Posterior vena cava (tissue), 2 donors: ENCODE data around the gene FBXO24. TPM values are rescaled to one million over a fixed set of nuclear protein-coding genes. Genes with fewer than 3 reads are reported as not detected.

ENCODE experiments used
- DNase-seq: peaks from one replicate; pipeline ENCODE4 v3.0.0-alpha.2; 2020; ENCODE audit warnings: low spot score
- intact Hi-C, 2 donors: fragments of 100-400 bp; cut with DNase I; formaldehyde crosslinking; loops; one replicate each; pipeline versions ENCODE4 v1.14.1 to v1.14.2; 2022 to 2023
- total RNA-seq, 2 donors: library from RNA; stranded (reverse); fragmentation: NEBNext Ultra II Directional; extraction: Animal tissue kit (Norgen Biotek cat#: 25700); gene quantifications; one replicate each; pipeline ENCODE4 v1.2.1, GENCODE V29; 2021
- donor health status: DM: yes; HTN: yes; CAD: no.
- donor health status: DM: yes; HTN: yes; CAD: no.

The FBXO24 gene
- total RNA-seq, 2 donors from 2014 or later = 0.14 to 0.51 TPM

- intact Hi-C loops = loop anchor here in 1 of 2 donors (5.0 kb wide), 1 partner anchor 87 kb away; the partner anchor contains the start of gene GIGYF1
- DNase-seq = no peak
Measured at GRCh38 chr7:100604976-100605911, 19.1 kb downstream of the FBXO24 start.

- DNase-seq = no peak
- intact Hi-C loops = no loop called here
Measured at GRCh38 chr7:100606313-100606712, 20.2 kb downstream of the FBXO24 start.

- intact Hi-C loops = no loop called here
- no peak for DNase-seq
Measured at GRCh38 chr7:100607111-100607510, 21.0 kb downstream of the FBXO24 start.

GRCh38 chr7:100609958-100610357 lies 23.8 kb downstream of the FBXO24 start:
- intact Hi-C loops = no loop called here

GRCh38 chr7:100611983-100612729 lies 26.0 kb downstream of the FBXO24 start, which contains the start of gene MOSPD3:
MOSPD3 (plus strand) TSS chr7:100612540; CDS start chr7:100612792, 252 bp downstream.
- intact Hi-C loops = no loop called here
- DNase-seq = peak; percentile 99

More at GRCh38 chr7:100609958-100610357, 23.8 kb downstream of the FBXO24 start:
- DNase-seq = no peak

GRCh38 chr7:100612730-100613390 lies 26.7 kb downstream of the FBXO24 start:
- DNase-seq = peak; percentile 85
- intact Hi-C loops = no loop called here

- intact Hi-C loops = no loop called here
- no peak for DNase-seq
Measured at GRCh38 chr7:100613412-100614175, 27.5 kb downstream of the FBXO24 start.

GRCh38 chr7:100614308-100614861 lies 28.3 kb downstream of the FBXO24 start:
- intact Hi-C loops = no loop called here

GRCh38 chr7:100620239-100620638 lies 34.1 kb downstream of the FBXO24 start:
- intact Hi-C loops = no loop called here
- no peak for DNase-seq

More at GRCh38 chr7:100614308-100614861, 28.3 kb downstream of the FBXO24 start:
- DNase-seq = no peak

GRCh38 chr7:100620804-100621203 lies 34.7 kb downstream of the FBXO24 start:
- intact Hi-C loops = no loop called here
- no peak for DNase-seq

GRCh38 chr7:100621554-100621953 lies 35.4 kb downstream of the FBXO24 start:
- no peak for DNase-seq
- intact Hi-C loops = no loop called here

GRCh38 chr7:100623951-100624824 lies 38.1 kb downstream of the FBXO24 start:
- intact Hi-C loops = no loop called here

GRCh38 chr7:100626055-100626454 lies 39.9 kb downstream of the FBXO24 start:
- intact Hi-C loops = no loop called here

More at GRCh38 chr7:100623951-100624824, 38.1 kb downstream of the FBXO24 start:
- no peak for DNase-seq

GRCh38 chr7:100626530-100627237 lies 40.6 kb downstream of the FBXO24 start:
- intact Hi-C loops = no loop called here
- DNase-seq = peak; percentile 94

More at GRCh38 chr7:100626055-100626454, 39.9 kb downstream of the FBXO24 start:
- no peak for DNase-seq

- no peak for DNase-seq
- intact Hi-C loops = no loop called here
Measured at GRCh38 chr7:100627238-100627549, 41.1 kb downstream of the FBXO24 start.

GRCh38 chr7:100629117-100629716 lies 43.1 kb downstream of the FBXO24 start:
- intact Hi-C loops = no loop called here
- no peak for DNase-seq

GRCh38 chr7:100630066-100630465 lies 43.9 kb downstream of the FBXO24 start:
- intact Hi-C loops = no loop called here
- no peak for DNase-seq
